Mesothelial cell of epicardium (in vitro differentiated cells): Measurements from ENCODE around the gene AKTIP. TPM values are rescaled to one million over a fixed set of nuclear protein-coding genes. Genes with fewer than 3 reads are reported as not detected.
A peak's percentile ranks its signal among the peaks of the same experiment; 100 is the strongest.

Experiments
- DNase-seq, 2 experiments: peaks; one replicate each; pipeline ENCODE4 v3.0.0; 2021; ENCODE audit warnings: low spot score in 2 of 2; ENCODE audit not compliant: unreplicated experiment in 2 of 2
- H3K27ac Mint-ChIP-seq: 2 replicates; pipeline ENCODE4 v1.8.0; 2021; ENCODE audit warnings: mixed read lengths
- H3K27me3 Mint-ChIP-seq: 2 replicates; pipeline ENCODE4 v1.8.0; 2021; ENCODE audit warnings: low read depth, mixed read lengths
- H3K36me3 Mint-ChIP-seq: 2 replicates; pipeline ENCODE4 v1.8.0; 2021; ENCODE audit warnings: mixed read lengths
- H3K4me1 Mint-ChIP-seq: 2 replicates; pipeline ENCODE4 v1.8.0; 2021; ENCODE audit warnings: mixed read lengths
- H3K4me3 Mint-ChIP-seq: 2 replicates; pipeline ENCODE4 v1.8.0; 2021; ENCODE audit warnings: mild to moderate bottlenecking, moderate library complexity, mixed read lengths
- H3K9me3 Mint-ChIP-seq: 2 replicates; pipeline ENCODE4 v1.8.0; 2021; ENCODE audit warnings: mixed read lengths
- CTCF ChIP-seq: fragments of 200-600 bp; sonication (generic); IDR thresholded peaks from one replicate; pipeline ENCODE4 v1.5.0; 2021; ENCODE audit warnings: antibody characterized with exemption; ENCODE audit not compliant: unreplicated experiment
- total RNA-seq: library from RNA; stranded (reverse); gene quantifications from 3 replicates; pipeline ENCODE4 v1.2.1, GENCODE V29; 2021

AKTIP gene
- total RNA-seq, 1 donor from 2014 or later: 41.1 TPM

DNA sequence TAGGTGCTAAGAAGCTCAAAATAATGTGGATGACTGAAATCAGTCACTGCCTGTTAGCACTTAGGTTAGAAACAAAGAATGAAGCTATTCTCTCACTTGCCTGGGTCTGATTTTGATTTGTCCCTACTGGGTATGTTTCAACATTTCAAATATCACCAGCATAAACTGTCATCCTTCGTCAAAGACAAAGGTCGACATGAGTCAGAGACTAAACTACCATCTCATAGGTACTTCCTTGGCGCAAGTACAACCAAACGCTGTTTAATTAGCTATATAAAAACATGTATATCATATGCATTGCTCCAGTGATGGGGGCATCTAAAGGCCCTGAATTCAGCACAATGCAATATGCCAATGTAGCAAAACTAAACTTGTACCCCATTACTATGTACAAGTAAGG, 4.0 kb downstream of the AKTIP start:
- peaks cover 28% of the 10 kb centered on the region for H3K4me1 Mint-ChIP-seq
- H3K36me3 Mint-ChIP-seq: peaks cover 32% of the 10 kb centered on the region
- no peaks in the 10 kb centered on the region for H3K27me3 Mint-ChIP-seq
- H3K9me3 Mint-ChIP-seq: no peaks in the 10 kb centered on the region
- H3K4me3 Mint-ChIP-seq: no peak overlapping the region
- no peak overlapping the region for H3K27ac Mint-ChIP-seq
- no peak for TF ChIP-seq CTCF
- DNase-seq: no peak

DNA sequence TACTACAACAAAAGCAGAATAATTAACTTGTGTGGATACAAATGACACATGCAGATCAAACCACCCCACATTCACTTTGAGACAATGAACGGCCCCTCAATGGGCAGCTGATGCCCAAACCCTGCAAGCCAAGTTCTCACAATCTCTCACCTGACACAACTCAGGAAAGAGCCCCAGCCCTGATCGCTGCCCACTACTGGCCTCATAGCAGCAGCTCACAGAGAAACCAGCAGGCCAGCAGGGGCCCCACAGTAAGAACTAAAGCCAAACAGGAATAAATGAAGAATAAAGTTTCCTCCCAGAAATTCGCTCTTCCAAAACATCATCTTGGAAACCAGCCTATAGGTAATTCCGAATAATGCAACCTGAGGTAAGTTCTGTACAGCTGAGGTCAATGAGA, 7.7 kb downstream of the AKTIP start:
- H3K9me3 Mint-ChIP-seq: no peaks in the 10 kb centered on the region
- H3K4me1 Mint-ChIP-seq: peaks cover 8% of the 10 kb centered on the region
- DNase-seq: no peak
- H3K4me3 Mint-ChIP-seq: no peak overlapping the region
- H3K27me3 Mint-ChIP-seq: no peaks in the 10 kb centered on the region
- no peak for TF ChIP-seq CTCF
- peaks cover 50% of the 10 kb centered on the region for H3K36me3 Mint-ChIP-seq
- H3K27ac Mint-ChIP-seq: peak overlapping the region; percentile 11

GRCh38 chr16:53494636-53495035, 8.4 kb downstream of the AKTIP start:
- Mint-ChIP-seq H3K27me3 (no peaks in the 10 kb centered on the region), H3K4me3 (no peak overlapping the region), H3K36me3 (peaks cover 53% of the 10 kb centered on the region), H3K9me3 (no peaks in the 10 kb centered on the region), H3K4me1 (peaks cover 3% of the 10 kb centered on the region), H3K27ac (no peak overlapping the region)
- no peak for DNase-seq
- TF ChIP-seq CTCF: no peak

GRCh38 chr16:53492503-53492902, 10.5 kb downstream of the AKTIP start:
- no peaks in the 10 kb centered on the region for H3K27me3 Mint-ChIP-seq
- TF ChIP-seq CTCF: no peak
- no peak overlapping the region for H3K27ac Mint-ChIP-seq
- no peaks in the 10 kb centered on the region for H3K4me1 Mint-ChIP-seq
- peaks cover 51% of the 10 kb centered on the region for H3K36me3 Mint-ChIP-seq
- H3K4me3 Mint-ChIP-seq: no peak overlapping the region
- H3K9me3 Mint-ChIP-seq: no peaks in the 10 kb centered on the region
- no peak for DNase-seq

DNA sequence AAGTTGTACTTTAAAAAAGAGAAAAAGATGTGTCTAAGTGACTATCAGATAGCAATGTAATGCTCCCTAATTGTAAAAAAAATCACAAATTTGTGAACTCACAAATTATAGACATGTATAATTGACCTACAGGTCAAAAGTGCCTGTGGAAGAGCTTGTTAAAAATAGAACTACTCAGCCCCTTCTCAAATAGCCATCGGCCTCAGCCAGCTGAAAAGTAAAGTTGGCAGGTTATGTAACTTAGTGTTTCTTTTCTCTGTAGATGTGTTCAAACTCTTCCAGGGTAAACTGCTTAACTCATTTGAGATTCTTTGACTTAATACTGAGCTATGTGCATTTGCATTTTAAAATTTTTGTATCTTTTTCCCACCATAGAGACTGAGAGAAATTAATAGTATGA, 13.3 kb downstream of the AKTIP start:
- Mint-ChIP-seq H3K4me3 (no peak overlapping the region), H3K27ac (no peak overlapping the region), H3K9me3 (peaks cover 16% of the 10 kb centered on the region), H3K4me1 (no peaks in the 10 kb centered on the region), H3K36me3 (peaks cover 62% of the 10 kb centered on the region), H3K27me3 (no peaks in the 10 kb centered on the region)
- no peak for TF ChIP-seq CTCF
- DNase-seq: no peak

- Mint-ChIP-seq H3K27ac (no peak overlapping the region), H3K36me3 (peaks cover 67% of the 10 kb centered on the region), H3K27me3 (no peaks in the 10 kb centered on the region), H3K4me3 (no peak overlapping the region), H3K9me3 (peaks cover 20% of the 10 kb centered on the region), H3K4me1 (no peaks in the 10 kb centered on the region)
- no peak for TF ChIP-seq CTCF
- DNase-seq: no peak
These were observed 16.8 kb downstream of the AKTIP start for GRCh38 chr16:53486230-53486629.
